Upper lobe of left lung (tissue), 4 donors: Measurements from ENCODE around the gene HNRNPK.

Source experiments
- CTCF ChIP-seq, 6 experiments: fragments of 450-650 bp in 4 of 6; fragments of 200-600 bp in 2 of 6; sonication (generic) in 2 of 6; IDR thresholded peaks; one replicate each; pipeline ENCODE4 v1.5.1; 2016 to 2019; ENCODE audit warnings: antibody characterized with exemption in 6 of 6
- POLR2A ChIP-seq, 4 donors: fragments of 450-650 bp; IDR thresholded peaks; one replicate each; pipeline ENCODE4 v1.5.1; 2016 to 2017; ENCODE audit warnings: antibody characterized with exemption in 4 of 4, mild to moderate bottlenecking in 2 of 4

GRCh38 chr9:83975300-83975699 lies 4.7 kb downstream of the HNRNPK start:
- TF ChIP-seq CTCF (IDR thresholded peaks at IDR 0.05) (no peak), POLR2A (IDR thresholded peaks at IDR 0.05) (no peak)
